Activated naive CD8-positive, alpha-beta T cell treated with anti-CD3 and anti-CD28 coated beads for 36 hours (primary cell): ENCODE measurements around the gene HPS6. TPM values are rescaled to one million over a fixed set of nuclear protein-coding genes. Genes with fewer than 3 reads are reported as not detected.
"Not testable (repeated sequence)": the region's sequence is repeated elsewhere in the genome, so short reads cannot be mapped to it uniquely, and the experiment has no call there.

ENCODE experiments used
- DNase-seq: peaks from one replicate; pipeline ENCODE4 v3.0.0; 2021
- H3K27ac Mint-ChIP-seq: one replicate; pipeline ENCODE4 v1.8.0; 2022; ENCODE audit warnings: mild to moderate bottlenecking, moderate library complexity, mixed read lengths
- H3K27me3 Mint-ChIP-seq: one replicate; pipeline ENCODE4 v1.8.0; 2022; ENCODE audit warnings: mild to moderate bottlenecking, mixed read lengths
- H3K36me3 Mint-ChIP-seq: one replicate; pipeline ENCODE4 v1.8.0; 2021; ENCODE audit warnings: mild to moderate bottlenecking, mixed read lengths
- H3K4me1 Mint-ChIP-seq: one replicate; pipeline ENCODE4 v1.8.0; 2021; ENCODE audit warnings: mixed read lengths
- H3K4me3 Mint-ChIP-seq: one replicate; pipeline ENCODE4 v1.8.0; 2022; ENCODE audit warnings: mild to moderate bottlenecking, moderate library complexity, mixed read lengths
- H3K9me3 Mint-ChIP-seq: one replicate; pipeline ENCODE4 v1.8.0; 2022; ENCODE audit warnings: mixed read lengths
- total RNA-seq, 2 experiments: library from RNA; stranded (reverse); gene quantifications; one replicate each; pipeline ENCODE4 v1.2.3, GENCODE V29; 2021

Gene HPS6
- total RNA-seq: 10 to 100 TPM; 21.2 to 21.3 TPM

- Mint-ChIP-seq H3K27me3 (no peaks in the 10 kb centered on the region), H3K4me1 (peaks cover 21% of the 10 kb centered on the region), H3K4me3 (peak within 1 kb of the TSS; percentile 87), H3K27ac (peak within 1 kb of the TSS; percentile 92), H3K9me3 (no peaks in the 10 kb centered on the region), H3K36me3 (peaks cover 6% of the 10 kb centered on the region)
- peak; percentile 94 for DNase-seq
These were observed at the start of gene HPS6 for GRCh38 chr10:102064868-102065560. HPS6 (plus strand) TSS chr10:102065349; CDS start chr10:102065475, 126 bp downstream.

- Mint-ChIP-seq H3K27me3 (no peaks in the 10 kb centered on the region), H3K4me3 (no peak overlapping the region), H3K9me3 (no peaks in the 10 kb centered on the region), H3K27ac (no peak overlapping the region), H3K36me3 (peaks cover 5% of the 10 kb centered on the region), H3K4me1 (peaks cover 2% of the 10 kb centered on the region)
- DNase-seq: no peak
These were observed 48.7 kb upstream of the HPS6 start for GRCh38 chr10:102016416-102016815.

- Mint-ChIP-seq H3K27me3 (no peaks in the 10 kb centered on the region), H3K27ac (no peak overlapping the region), H3K36me3 (peaks cover 12% of the 10 kb centered on the region), H3K4me1 (peaks cover 2% of the 10 kb centered on the region), H3K4me3 (no peak overlapping the region), H3K9me3 (peaks cover 2% of the 10 kb centered on the region)
- no peak for DNase-seq
These were observed 47.9 kb upstream of the HPS6 start for GRCh38 chr10:102017295-102017694.

- Mint-ChIP-seq H3K27me3 (no peaks in the 10 kb centered on the region), H3K36me3 (peaks cover 19% of the 10 kb centered on the region), H3K9me3 (peaks cover 2% of the 10 kb centered on the region), H3K4me1 (no peaks in the 10 kb centered on the region), H3K27ac (no peak overlapping the region), H3K4me3 (no peak overlapping the region)
- peak; percentile 11 for DNase-seq
These were observed 44.2 kb upstream of the HPS6 start for GRCh38 chr10:102020938-102021337.

GRCh38 chr10:102024799-102025198 lies 40.4 kb upstream of the HPS6 start:
- H3K27ac Mint-ChIP-seq: no peak overlapping the region
- DNase-seq: no peak
- no peaks in the 10 kb centered on the region for H3K4me1 Mint-ChIP-seq
- H3K36me3 Mint-ChIP-seq: peaks cover 19% of the 10 kb centered on the region
- H3K27me3 Mint-ChIP-seq: no peaks in the 10 kb centered on the region
- no peak overlapping the region for H3K4me3 Mint-ChIP-seq
- H3K9me3 Mint-ChIP-seq: peaks cover 2% of the 10 kb centered on the region

- DNase-seq: no peak
These were observed 37.9 kb upstream of the HPS6 start for GRCh38 chr10:102027261-102027660.

GRCh38 chr10:102033787-102034186 lies 31.4 kb upstream of the HPS6 start:
- no peak overlapping the region for H3K4me3 Mint-ChIP-seq
- H3K27ac Mint-ChIP-seq: no peak overlapping the region
- no peaks in the 10 kb centered on the region for H3K4me1 Mint-ChIP-seq
- no peak for DNase-seq
- no peaks in the 10 kb centered on the region for H3K9me3 Mint-ChIP-seq
- H3K36me3 Mint-ChIP-seq: peaks cover 17% of the 10 kb centered on the region
- H3K27me3 Mint-ChIP-seq: no peaks in the 10 kb centered on the region

More at GRCh38 chr10:102027261-102027660, 37.9 kb upstream of the HPS6 start:
- H3K27me3 Mint-ChIP-seq: no peaks in the 10 kb centered on the region
- H3K9me3 Mint-ChIP-seq: no peaks in the 10 kb centered on the region
- H3K27ac Mint-ChIP-seq: no peak overlapping the region
- H3K4me1 Mint-ChIP-seq: no peaks in the 10 kb centered on the region
- no peak overlapping the region for H3K4me3 Mint-ChIP-seq
- peaks cover 10% of the 10 kb centered on the region for H3K36me3 Mint-ChIP-seq

GRCh38 chr10:102035807-102036206 lies 29.3 kb upstream of the HPS6 start:
- not testable (repeated sequence) for H3K27me3 Mint-ChIP-seq, H3K27ac Mint-ChIP-seq, H3K9me3 Mint-ChIP-seq, H3K4me3 Mint-ChIP-seq, H3K4me1 Mint-ChIP-seq, DNase-seq
- peaks cover 20% of the 10 kb centered on the region for H3K36me3 Mint-ChIP-seq

- Mint-ChIP-seq H3K9me3 (no peaks in the 10 kb centered on the region), H3K4me3 (no peak overlapping the region), H3K4me1 (peaks cover 12% of the 10 kb centered on the region), H3K36me3 (peaks cover 17% of the 10 kb centered on the region), H3K27me3 (no peaks in the 10 kb centered on the region), H3K27ac (no peak overlapping the region)
- DNase-seq: no peak
These were observed 26.7 kb upstream of the HPS6 start for GRCh38 chr10:102038410-102038809.

GRCh38 chr10:102040305-102041050 lies 24.7 kb upstream of the HPS6 start:
- peak overlapping the region; percentile 48 for H3K27ac Mint-ChIP-seq
- no peak overlapping the region for H3K4me3 Mint-ChIP-seq
- peaks cover 17% of the 10 kb centered on the region for H3K36me3 Mint-ChIP-seq
- H3K4me1 Mint-ChIP-seq: peaks cover 12% of the 10 kb centered on the region
- H3K9me3 Mint-ChIP-seq: no peaks in the 10 kb centered on the region
- DNase-seq: no peak
- no peaks in the 10 kb centered on the region for H3K27me3 Mint-ChIP-seq

- Mint-ChIP-seq H3K27ac (no peak overlapping the region), H3K27me3 (no peaks in the 10 kb centered on the region), H3K4me3 (no peak overlapping the region), H3K9me3 (no peaks in the 10 kb centered on the region), H3K4me1 (peaks cover 30% of the 10 kb centered on the region), H3K36me3 (no peaks in the 10 kb centered on the region)
- no peak for DNase-seq
These were observed 19.9 kb upstream of the HPS6 start for GRCh38 chr10:102045292-102045691.

GRCh38 chr10:102046095-102046494 lies 19.1 kb upstream of the HPS6 start:
- Mint-ChIP-seq H3K4me1 (peaks cover 27% of the 10 kb centered on the region), H3K27ac (no peak overlapping the region), H3K27me3 (no peaks in the 10 kb centered on the region), H3K36me3 (peaks cover 1% of the 10 kb centered on the region), H3K9me3 (no peaks in the 10 kb centered on the region), H3K4me3 (no peak overlapping the region)
- no peak for DNase-seq

GRCh38 chr10:102054881-102055646 lies 10.1 kb upstream of the HPS6 start:
- H3K36me3 Mint-ChIP-seq, DNase-seq, H3K9me3 Mint-ChIP-seq, H3K27me3 Mint-ChIP-seq: not testable (repeated sequence)
- H3K4me1 Mint-ChIP-seq: peaks cover 39% of the 10 kb centered on the region
- H3K4me3 Mint-ChIP-seq: peak overlapping the region; percentile 97
- H3K27ac Mint-ChIP-seq: peak overlapping the region; percentile 89

GRCh38 chr10:102055647-102056419 lies 9.3 kb upstream of the HPS6 start, which contains the start of gene ARMH3:
ARMH3 (minus strand) TSS chr10:102056173; CDS start chr10:102040114, 16,059 bp downstream.
- DNase-seq: peak; percentile 93
- Mint-ChIP-seq H3K9me3 (no peaks in the 10 kb centered on the region), H3K36me3 (peaks cover 5% of the 10 kb centered on the region), H3K4me1 (peaks cover 39% of the 10 kb centered on the region), H3K27ac (peak within 1 kb of the TSS; percentile 89), H3K4me3 (peak within 1 kb of the TSS; percentile 97), H3K27me3 (no peaks in the 10 kb centered on the region)
